AG04450 (cell line): ENCODE results near the gene BTG2. TPM values are rescaled to one million over a fixed set of nuclear protein-coding genes. Genes with fewer than 3 reads are reported as not detected.
"Not testable (repeated sequence)": the region's sequence is repeated elsewhere in the genome, so short reads cannot be mapped to it uniquely, and the experiment has no call there.

Source experiments
- CTCF ChIA-PET: fragments of 300-600, 350-600 bp; formaldehyde crosslinking; extraction: SDS; loops from one replicate; lab custom pipeline; 2022; ENCODE audit warnings: antibody characterized with exemption, inconsistent platforms; lab: Charles Lee
- POLR2A ChIA-PET: fragments of 350-600 bp; formaldehyde crosslinking; extraction: SDS; loops from one replicate; lab custom pipeline; 2021; ENCODE audit warnings: antibody characterized with exemption, inconsistent platforms; lab: Yijun Ruan, JAX
- DNase-seq: peaks from one replicate; pipeline ENCODE4 v3.0.0-alpha.2; 2011; ENCODE audit warnings: low read depth, low spot score
- H3K27ac ChIP-seq: one replicate; pipeline ENCODE4 v1.5.1; 2012; ENCODE audit warnings: low read depth, low read length, control low read depth
- H3K27me3 ChIP-seq: one replicate; pipeline ENCODE4 v1.6.0; 2012; ENCODE audit warnings: low read length; ENCODE audit not compliant: control insufficient read depth, insufficient read depth
- H3K4me3 ChIP-seq: 2 replicates; pipeline ENCODE4 v1.5.1; 2011; ENCODE audit warnings: mild to moderate bottlenecking, low read depth, low read length, control low read depth
- H3K9me3 ChIP-seq: 2 replicates; pipeline ENCODE4 v1.5.1; 2012; ENCODE audit warnings: low read length; ENCODE audit not compliant: control insufficient read depth, insufficient read depth
- CTCF ChIP-seq: IDR thresholded peaks from 2 replicates; pipeline ENCODE4 v1.5.1; 2011; ENCODE audit warnings: low read depth, low read length, control low read depth, inconsistent platforms
- polyA plus RNA-seq: library from polyadenylated mRNA; depleted of rRNA; stranded (reverse); fragments of >200 nt; gene quantifications from 2 replicates; pipeline ENCODE4 v1.2.3, GENCODE V29; 2011

Gene BTG2
- polyA plus RNA-seq, 1 experiment = 36.5 TPM

GRCh38 chr1:203299169-203299568 is 6.2 kb upstream of the BTG2 start:
- CTCF ChIA-PET = interaction anchor here (1.9 kb wide), 1 partner anchor 32 kb away, joined by 11 read pairs; no protein-coding TSS in a partner anchor
- H3K27me3 ChIP-seq = peaks cover 35% of the 10 kb centered on the region
- no peaks in the 10 kb centered on the region for H3K9me3 ChIP-seq
- H3K4me3 ChIP-seq = no peak overlapping the region
- DNase-seq = no peak
- H3K27ac ChIP-seq = no peak overlapping the region
- TF ChIP-seq CTCF = no peak
- POLR2A ChIA-PET = no interaction called here

- H3K4me3 ChIP-seq, POLR2A ChIA-PET, H3K27ac ChIP-seq, DNase-seq, H3K9me3 ChIP-seq: not testable (repeated sequence)
- H3K27me3 ChIP-seq = peaks cover 36% of the 10 kb centered on the region
- CTCF ChIA-PET = interaction anchor here (1.9 kb wide), 1 partner anchor 33 kb away, joined by 11 read pairs; no protein-coding TSS in a partner anchor
These were observed 5.4 kb upstream of the BTG2 start for GRCh38 chr1:203299719-203300429.

- Histone ChIP-seq H3K4me3 (no peak overlapping the region), H3K27me3 (peaks cover 36% of the 10 kb centered on the region), H3K27ac (no peak overlapping the region), H3K9me3 (peaks cover 3% of the 10 kb centered on the region; the same call in 1 of the 2 replicates)
- POLR2A ChIA-PET = no interaction called here
- TF ChIP-seq CTCF = no peak
- CTCF ChIA-PET = no interaction called here
- DNase-seq = no peak
These were observed 4.6 kb upstream of the BTG2 start for GRCh38 chr1:203300441-203301330.

- TF ChIP-seq CTCF = no peak
- H3K9me3 ChIP-seq = peaks cover 6% of the 10 kb centered on the region; the same call in 1 of the 2 replicates
- no peak overlapping the region for H3K4me3 ChIP-seq
- ChIA-PET POLR2A (no interaction called here), CTCF (no interaction called here)
- H3K27me3 ChIP-seq = peaks cover 36% of the 10 kb centered on the region
- H3K27ac ChIP-seq = no peak overlapping the region
- DNase-seq = no peak
These were observed 4.0 kb upstream of the BTG2 start for GRCh38 chr1:203301331-203301668.

GRCh38 chr1:203302456-203302855 is 2.9 kb upstream of the BTG2 start:
- ChIA-PET CTCF (interaction anchor here (0.7 kb wide), 1 partner anchor 1442 kb away, joined by 5 read pairs; no protein-coding TSS in a partner anchor), POLR2A (interaction anchor here (0.6 kb wide), 1 partner anchor 10 kb away, joined by 3 read pairs; no protein-coding TSS in a partner anchor)
- Histone ChIP-seq H3K27ac (no peak overlapping the region), H3K27me3 (peaks cover 30% of the 10 kb centered on the region), H3K4me3 (no peak overlapping the region), H3K9me3 (peaks cover 6% of the 10 kb centered on the region; the same call in 1 of the 2 replicates)
- no peak for TF ChIP-seq CTCF
- no peak for DNase-seq
